ENCODE data around the gene BORA. TPM values are rescaled to one million over a fixed set of nuclear protein-coding genes. Genes with fewer than 3 reads are reported as not detected.
"Not testable (repeated sequence)": the region's sequence is repeated elsewhere in the genome, so short reads cannot be mapped to it uniquely, and the experiment has no call there.

BORA gene
- total RNA-seq = 10 to 100 TPM; 25.6 to 28.5 TPM

GRCh38 chr13:72727417-72728289 is at the start of gene BORA, which contains the start of gene MZT1:
Gene BORA (plus strand): TSS chr13:72727923. CDS start chr13:72728941, 1,018 bp downstream.
Gene MZT1 (minus strand): TSS chr13:72727629. CDS start chr13:72727602, 27 bp downstream.
- H3K9me3 Mint-ChIP-seq = no peaks in the 10 kb centered on the region
- no peaks in the 10 kb centered on the region for H3K27me3 Mint-ChIP-seq
- H3K36me3 Mint-ChIP-seq (ENCODE audit: low read depth) = peaks cover 61% of the 10 kb centered on the region
- DNase-seq = peak; percentile 97
- CTCF ChIA-PET = interaction anchor here (0.9 to 1.3 kb wide), 2 partner anchors 50 to 53 kb away, joined by 3 read pairs; no protein-coding TSS in a partner anchor
- POLR2A ChIA-PET = interaction anchor here (0.7 to 4.0 kb wide), 9 partner anchors 9 to 1299 kb away, joined by 3 to 26 read pairs (median 3); partner anchors contain the start of gene DIS3
- H3K4me3 Mint-ChIP-seq = peak within 1 kb of the TSS; percentile 92
- H3K27ac Mint-ChIP-seq = peak within 1 kb of the TSS; percentile 84
- H3K4me1 Mint-ChIP-seq = peaks cover 56% of the 10 kb centered on the region

DNA sequence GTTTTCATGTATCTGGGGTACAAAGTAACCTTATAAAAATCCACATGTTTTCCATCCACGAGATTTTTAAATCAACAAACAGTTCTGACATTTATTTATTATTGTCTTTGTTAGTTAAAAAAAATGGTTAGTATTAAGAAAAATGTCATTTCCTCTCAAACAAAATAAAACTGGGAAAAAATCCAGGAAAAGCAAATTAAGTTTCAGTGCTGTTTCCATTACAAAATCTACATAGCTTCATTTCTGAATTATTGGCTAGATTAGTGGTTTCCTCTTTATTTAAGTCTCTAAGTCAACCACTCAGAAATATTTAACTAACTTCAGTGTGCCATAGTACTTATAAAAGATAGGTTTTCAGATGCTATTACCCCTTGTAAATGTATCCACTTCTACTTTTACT is 49.4 kb upstream of the BORA start:
- H3K27me3 Mint-ChIP-seq = peaks cover 6% of the 10 kb centered on the region
- no peak overlapping the region for H3K4me3 Mint-ChIP-seq
- CTCF ChIA-PET = no interaction called here
- POLR2A ChIA-PET = no interaction called here
- DNase-seq = no peak
- no peaks in the 10 kb centered on the region for H3K9me3 Mint-ChIP-seq
- H3K27ac Mint-ChIP-seq = no peak overlapping the region
- no peaks in the 10 kb centered on the region for H3K4me1 Mint-ChIP-seq
- no peaks in the 10 kb centered on the region for H3K36me3 Mint-ChIP-seq (ENCODE audit: low read depth)

DNA sequence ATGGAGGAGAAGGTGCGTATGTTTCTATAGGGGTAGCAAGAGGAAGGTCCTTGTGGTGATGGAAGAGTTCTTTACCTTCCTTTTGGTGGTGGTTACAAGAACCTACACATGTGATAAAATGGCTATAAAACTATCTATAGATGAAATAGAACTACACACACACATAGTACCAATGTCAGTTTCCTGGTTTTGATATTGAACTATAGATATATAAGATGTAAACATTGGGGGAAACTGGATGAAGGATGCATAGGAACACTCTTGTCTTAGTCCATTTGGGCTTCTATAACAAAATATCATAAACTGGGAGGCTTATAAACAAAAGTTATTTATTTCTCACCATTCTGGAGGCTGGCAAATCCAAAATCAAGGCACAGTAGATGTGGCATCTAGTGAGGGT is 47.4 kb upstream of the BORA start:
- POLR2A ChIA-PET = no interaction called here
- DNase-seq = no peak
- Mint-ChIP-seq H3K9me3 (no peaks in the 10 kb centered on the region), H3K27me3 (peaks cover 13% of the 10 kb centered on the region), H3K27ac (no peak overlapping the region), H3K36me3 (ENCODE audit: low read depth) (no peaks in the 10 kb centered on the region), H3K4me3 (no peak overlapping the region), H3K4me1 (no peaks in the 10 kb centered on the region)
- CTCF ChIA-PET = no interaction called here

DNA sequence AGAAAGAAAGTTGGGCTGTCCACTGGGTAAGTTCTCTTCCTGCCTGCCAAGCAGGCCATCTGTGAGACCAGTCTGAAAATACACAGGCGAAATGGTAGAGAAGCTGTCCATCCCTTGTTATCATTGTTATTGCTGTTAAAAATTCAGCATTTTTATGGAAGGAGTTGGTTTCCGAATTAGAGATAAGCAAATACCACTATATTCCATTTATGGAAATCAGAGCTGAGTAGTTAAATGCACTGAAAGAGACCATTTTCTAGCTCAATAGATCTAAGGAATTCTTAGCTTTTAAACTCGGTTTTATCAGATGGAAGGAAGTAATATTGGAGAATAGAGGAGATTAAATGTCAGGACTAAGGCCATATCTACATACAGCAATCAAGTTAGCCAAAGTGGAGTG is 41.0 kb upstream of the BORA start:
- no peaks in the 10 kb centered on the region for H3K4me1 Mint-ChIP-seq
- no peak overlapping the region for H3K4me3 Mint-ChIP-seq
- ChIA-PET POLR2A (no interaction called here), CTCF (no interaction called here)
- no peaks in the 10 kb centered on the region for H3K9me3 Mint-ChIP-seq
- H3K27me3 Mint-ChIP-seq = peaks cover 22% of the 10 kb centered on the region
- no peaks in the 10 kb centered on the region for H3K36me3 Mint-ChIP-seq (ENCODE audit: low read depth)
- no peak overlapping the region for H3K27ac Mint-ChIP-seq
- DNase-seq = no peak

DNA sequence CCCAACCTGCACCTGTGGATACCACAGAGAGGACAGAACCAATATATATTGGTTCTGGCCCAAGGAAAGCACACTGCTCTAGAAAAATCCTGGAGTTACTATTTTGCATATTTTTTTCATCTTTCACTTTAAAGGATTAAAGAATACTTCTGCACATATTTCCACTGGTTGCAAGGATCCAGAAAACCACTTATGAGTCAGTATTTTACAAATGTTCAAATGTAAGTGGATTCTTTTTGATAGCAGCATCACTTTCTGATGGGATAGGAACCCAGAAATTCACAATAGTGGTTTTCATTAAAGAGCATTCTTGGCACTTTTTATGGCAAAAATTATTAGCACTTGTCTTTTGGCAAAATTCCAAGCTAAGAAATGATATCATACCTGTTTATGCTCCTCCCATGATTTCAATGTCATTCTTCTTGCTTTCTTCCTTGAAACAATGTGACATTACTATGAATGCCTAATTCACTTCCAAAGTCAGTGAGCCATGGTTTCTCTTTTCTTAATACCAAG is 38.5 kb upstream of the BORA start:
- no peaks in the 10 kb centered on the region for H3K36me3 Mint-ChIP-seq (ENCODE audit: low read depth)
- POLR2A ChIA-PET = no interaction called here
- H3K4me1 Mint-ChIP-seq = no peaks in the 10 kb centered on the region
- H3K27ac Mint-ChIP-seq = no peak overlapping the region
- peaks cover 18% of the 10 kb centered on the region for H3K27me3 Mint-ChIP-seq
- no peaks in the 10 kb centered on the region for H3K9me3 Mint-ChIP-seq
- CTCF ChIA-PET = interaction anchor here (1.5 kb wide), 1 partner anchor 9 kb away, joined by 4 read pairs; no protein-coding TSS in a partner anchor
- H3K4me3 Mint-ChIP-seq = no peak overlapping the region
- no peak for DNase-seq

GRCh38 chr13:72692884-72693514 is 34.7 kb upstream of the BORA start:
- POLR2A ChIA-PET = no interaction called here

DNA sequence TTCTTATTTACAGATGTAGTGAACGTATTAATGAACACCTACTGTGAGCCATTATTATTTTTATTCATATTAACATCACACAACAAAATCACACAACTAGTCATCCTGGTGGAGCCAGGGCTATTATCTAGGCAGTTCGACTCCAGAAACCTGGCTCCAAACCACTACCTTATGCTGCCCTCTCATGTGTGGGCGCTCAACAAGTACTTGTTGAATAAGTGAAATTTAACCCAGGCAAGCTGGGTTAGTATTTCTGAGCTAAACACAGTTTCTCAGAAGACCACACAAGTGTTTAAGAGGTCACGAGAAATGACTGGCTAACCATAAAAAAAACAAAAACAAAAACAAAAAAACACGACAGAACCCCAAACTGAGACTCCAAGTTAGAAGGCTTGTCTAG is 33.9 kb upstream of the BORA start:
- Mint-ChIP-seq H3K4me1 (no peaks in the 10 kb centered on the region), H3K9me3 (no peaks in the 10 kb centered on the region), H3K4me3 (no peak overlapping the region), H3K27ac (no peak overlapping the region), H3K36me3 (ENCODE audit: low read depth) (no peaks in the 10 kb centered on the region), H3K27me3 (peaks cover 11% of the 10 kb centered on the region)
- ChIA-PET CTCF (interaction anchor here (0.6 kb wide), 1 partner anchor 1038 kb away, joined by 3 read pairs; no protein-coding TSS in a partner anchor), POLR2A (no interaction called here)
- no peak for DNase-seq

More at GRCh38 chr13:72692884-72693514, 34.7 kb upstream of the BORA start:
- no peaks in the 10 kb centered on the region for H3K36me3 Mint-ChIP-seq (ENCODE audit: low read depth)
- CTCF ChIA-PET = interaction anchor here (0.6 kb wide), 1 partner anchor 1037 kb away, joined by 3 read pairs; no protein-coding TSS in a partner anchor
- H3K9me3 Mint-ChIP-seq = no peaks in the 10 kb centered on the region
- H3K27me3 Mint-ChIP-seq = peaks cover 11% of the 10 kb centered on the region
- H3K4me1 Mint-ChIP-seq = no peaks in the 10 kb centered on the region
- no peak overlapping the region for H3K27ac Mint-ChIP-seq
- H3K4me3 Mint-ChIP-seq = no peak overlapping the region
- DNase-seq = no peak

- ChIA-PET POLR2A (no interaction called here), CTCF (no interaction called here)
- H3K27ac Mint-ChIP-seq = no peak overlapping the region
- no peak overlapping the region for H3K4me3 Mint-ChIP-seq
- no peak for DNase-seq
- no peaks in the 10 kb centered on the region for H3K4me1 Mint-ChIP-seq
- no peaks in the 10 kb centered on the region for H3K36me3 Mint-ChIP-seq (ENCODE audit: low read depth)
- H3K27me3 Mint-ChIP-seq = peaks cover 11% of the 10 kb centered on the region
- no peaks in the 10 kb centered on the region for H3K9me3 Mint-ChIP-seq
Observed at GRCh38 chr13:72694314-72694713, 33.4 kb upstream of the BORA start.

GRCh38 chr13:72696579-72696978 is 31.1 kb upstream of the BORA start:
- Mint-ChIP-seq H3K36me3 (ENCODE audit: low read depth) (no peaks in the 10 kb centered on the region), H3K27ac (no peak overlapping the region), H3K4me1 (no peaks in the 10 kb centered on the region), H3K27me3 (peaks cover 4% of the 10 kb centered on the region), H3K4me3 (no peak overlapping the region), H3K9me3 (no peaks in the 10 kb centered on the region)
- POLR2A ChIA-PET = no interaction called here
- DNase-seq = no peak
- CTCF ChIA-PET = no interaction called here

- Mint-ChIP-seq H3K36me3 (ENCODE audit: low read depth) (no peaks in the 10 kb centered on the region), H3K4me1 (no peaks in the 10 kb centered on the region), H3K4me3 (no peak overlapping the region), H3K27me3 (peaks cover 4% of the 10 kb centered on the region), H3K9me3 (no peaks in the 10 kb centered on the region), H3K27ac (no peak overlapping the region)
- no peak for DNase-seq
- ChIA-PET POLR2A (no interaction called here), CTCF (interaction anchor here (1.1 kb wide), 1 partner anchor 9 kb away, joined by 4 read pairs; no protein-coding TSS in a partner anchor)
Observed at GRCh38 chr13:72698164-72698563, 29.6 kb upstream of the BORA start.

- Mint-ChIP-seq H3K36me3 (ENCODE audit: low read depth) (peaks cover 4% of the 10 kb centered on the region), H3K27ac (no peak overlapping the region), H3K4me1 (no peaks in the 10 kb centered on the region), H3K9me3 (peaks cover 1% of the 10 kb centered on the region), H3K4me3 (no peak overlapping the region), H3K27me3 (peaks cover 1% of the 10 kb centered on the region)
- ChIA-PET POLR2A (no interaction called here), CTCF (no interaction called here)
- DNase-seq = no peak
Observed at GRCh38 chr13:72700509-72700908, 27.2 kb upstream of the BORA start.

DNA sequence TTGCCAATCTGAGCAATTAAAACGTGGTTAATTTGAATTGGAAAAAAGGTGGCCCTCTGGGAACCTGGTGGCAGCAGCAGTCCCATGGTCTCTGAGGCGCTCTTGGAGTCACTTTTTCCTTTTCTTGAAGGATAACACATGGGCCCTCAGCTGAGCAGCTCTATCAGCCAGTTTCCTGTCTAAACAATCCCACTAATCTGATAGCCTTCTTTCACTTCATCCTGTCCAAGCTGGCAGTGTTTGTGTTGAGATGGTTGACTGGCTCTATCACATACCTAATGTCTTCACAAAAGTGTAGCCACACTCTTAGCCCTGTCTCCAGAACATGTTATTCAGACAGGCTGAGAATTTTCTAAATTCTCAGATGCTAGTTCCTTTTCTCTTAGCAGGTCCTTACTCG is 10.9 kb upstream of the BORA start:
- H3K27me3 Mint-ChIP-seq = no peaks in the 10 kb centered on the region
- H3K4me3 Mint-ChIP-seq = no peak overlapping the region
- no peak for DNase-seq
- ChIA-PET POLR2A (no interaction called here), CTCF (no interaction called here)
- H3K36me3 Mint-ChIP-seq (ENCODE audit: low read depth) = peaks cover 91% of the 10 kb centered on the region
- H3K27ac Mint-ChIP-seq = no peak overlapping the region
- peaks cover 17% of the 10 kb centered on the region for H3K4me1 Mint-ChIP-seq
- peaks cover 2% of the 10 kb centered on the region for H3K9me3 Mint-ChIP-seq

GRCh38 chr13:72726185-72726584 is 1.5 kb upstream of the BORA start:
- not testable (repeated sequence) for H3K9me3 Mint-ChIP-seq, DNase-seq, H3K27me3 Mint-ChIP-seq
- POLR2A ChIA-PET = interaction anchor here (1.1 kb wide), 1 partner anchor 55 kb away, joined by 4 read pairs; the partner anchor contains the start of gene DIS3
- Mint-ChIP-seq H3K4me3 (peak overlapping the region; percentile 92), H3K4me1 (peaks cover 52% of the 10 kb centered on the region), H3K27ac (peak overlapping the region; percentile 84), H3K36me3 (ENCODE audit: low read depth) (peaks cover 64% of the 10 kb centered on the region)
- CTCF ChIA-PET = interaction anchor here (1.4 kb wide), 1 partner anchor 83 kb away, joined by 4 read pairs; no protein-coding TSS in a partner anchor
